CD4-positive, alpha-beta T cell treated with Interleukin-15 for 1 hour (primary cell): ENCODE data around the gene STUM.
"Not testable (repeated sequence)": the region's sequence is repeated elsewhere in the genome, so short reads cannot be mapped to it uniquely, and the experiment has no call there.

Experiments used
- DNase-seq: peaks from one replicate; pipeline ENCODE4 v3.0.0-alpha.2; 2020

Gene STUM

GRCh38 chr1:226548256-226549093 is at the start of gene STUM:
Gene STUM (plus strand): TSS chr1:226548764. CDS start chr1:226548905, 141 bp downstream.
- DNase-seq: no peak

- not testable (repeated sequence) for DNase-seq
Measured at GRCh38 chr1:226499699-226500098, 48.9 kb upstream of the STUM start.

- DNase-seq: no peak
Measured at GRCh38 chr1:226506021-226506420, 42.5 kb upstream of the STUM start.

GRCh38 chr1:226506921-226507320 is 41.6 kb upstream of the STUM start:
- no peak for DNase-seq

GRCh38 chr1:226510453-226510852 is 38.1 kb upstream of the STUM start:
- DNase-seq: no peak

- no peak for DNase-seq
Measured at GRCh38 chr1:226511296-226511695, 37.3 kb upstream of the STUM start.

- DNase-seq: no peak
Measured at GRCh38 chr1:226512076-226512728, 36.4 kb upstream of the STUM start.

GRCh38 chr1:226518375-226518774 is 30.2 kb upstream of the STUM start:
- no peak for DNase-seq

GRCh38 chr1:226519135-226519534 is 29.4 kb upstream of the STUM start:
- DNase-seq: no peak

- no peak for DNase-seq
Measured at GRCh38 chr1:226519716-226520598, 28.6 kb upstream of the STUM start.

GRCh38 chr1:226520640-226521355 is 27.8 kb upstream of the STUM start:
- no peak for DNase-seq

- no peak for DNase-seq
Measured at GRCh38 chr1:226523646-226524406, 24.7 kb upstream of the STUM start.

GRCh38 chr1:226524547-226524946 is 24.0 kb upstream of the STUM start:
- DNase-seq: no peak

- DNase-seq: no peak
Measured at GRCh38 chr1:226525750-226526149, 22.8 kb upstream of the STUM start.

- DNase-seq: no peak
Measured at GRCh38 chr1:226526801-226527595, 21.6 kb upstream of the STUM start.

GRCh38 chr1:226529891-226530290 is 18.7 kb upstream of the STUM start:
- DNase-seq: no peak

GRCh38 chr1:226530591-226530990 is 18.0 kb upstream of the STUM start:
- DNase-seq: no peak

GRCh38 chr1:226531360-226532093 is 17.0 kb upstream of the STUM start:
- DNase-seq: no peak

GRCh38 chr1:226532553-226532952 is 16.0 kb upstream of the STUM start:
- no peak for DNase-seq

GRCh38 chr1:226533220-226533619 is 15.3 kb upstream of the STUM start:
- DNase-seq: no peak
